ENCODE results near the gene TTLL11. TPM values are rescaled to one million over a fixed set of nuclear protein-coding genes. Genes with fewer than 3 reads are reported as not detected.

Gene TTLL11
- total and polyA plus RNA-seq, 2 of the 8 experiments (the other 6 are each of a cell fraction or from before 2014, with no cell fraction given) = 0.56 to 0.80 TPM

DNA sequence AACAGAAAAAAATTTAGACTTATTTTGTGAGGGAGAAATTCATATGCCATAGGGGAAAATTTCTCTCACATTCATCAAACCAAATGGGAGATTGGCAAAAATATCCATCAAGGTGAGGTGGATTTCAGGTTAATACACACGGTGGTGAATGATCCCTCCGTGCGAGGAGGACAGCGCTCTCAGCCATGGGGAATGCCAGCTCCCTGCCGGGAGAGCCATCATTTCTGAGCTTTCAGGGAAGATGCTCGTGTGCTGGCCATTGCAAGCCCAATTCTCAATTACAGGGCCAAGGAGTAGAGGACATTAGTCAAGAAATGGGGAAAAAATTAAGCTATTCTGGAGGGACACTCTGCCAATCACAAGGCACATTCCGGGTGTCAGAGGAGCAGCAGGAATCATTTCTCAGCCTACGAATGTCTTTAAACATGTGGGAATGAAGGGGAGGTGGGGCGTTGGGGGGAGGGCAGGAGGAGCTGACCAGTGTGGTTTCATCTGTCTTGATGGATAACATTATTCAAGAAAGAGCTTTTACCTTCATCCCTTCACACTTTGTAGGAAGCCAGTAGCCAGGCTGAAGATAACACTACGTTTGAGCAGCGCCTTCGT lies 276.2 kb downstream of the TTLL11 start:
- no peak for DNase-seq (ENCODE audit: low read depth in 1 of 2, low spot score in 2 of 2)
- Histone ChIP-seq H3K79me2 (ENCODE audit: control insufficient read depth in 1 of 2, insufficient read depth in 2 of 2, low read length in 2 of 2) (no peaks in the 10 kb centered on the region), H3K23me2 (ENCODE audit: low read depth, low read length) (no peaks in the 10 kb centered on the region; the same call in 1 of the 2 replicates), H3K4me1 (replicated peaks in 1 of 4; ENCODE audit: control insufficient read depth in 3 of 4, insufficient read depth in 4 of 4, low read length in 3 of 4) (peaks cover 6 to 27% (median 13%) of the 10 kb centered on the region in 4 experiments), H3K27ac (ENCODE audit: low read depth, low read length) (no peak overlapping the region), H3K23ac (ENCODE audit: insufficient read length) (no peak overlapping the region), H3K4me2 (ENCODE audit: insufficient read depth in 1 of 2, low read depth in 2 of 2, low read length in 2 of 2) (no peak overlapping the region), H3K56ac (replicated peaks; ENCODE audit: insufficient read length, low read depth, low read length) (no peak overlapping the region), H2AFZ (ENCODE audit: low read length) (no peak overlapping the region), H3K18ac (ENCODE audit: extremely low read depth, low read length) (no peak overlapping the region), H3K9ac (replicated peaks in 1 of 4; ENCODE audit: extremely low read depth in 1 of 4, low read depth in 3 of 4, low read length in 3 of 4) (no peak overlapping the region), H3K36me3 (ENCODE audit: control insufficient read depth in 2 of 4, insufficient read depth in 4 of 4, low read length in 3 of 4) (no peaks in the 10 kb centered on the region), H3K9me3 (ENCODE audit: insufficient read depth in 2 of 2, low read depth in 1 of 2, low read length in 1 of 2) (no peaks in the 10 kb centered on the region), H2BK20ac (ENCODE audit: low read length) (no peak overlapping the region), H3K79me1 (ENCODE audit: low read depth, low read length) (peaks cover 3% of the 10 kb centered on the region; the same call in 1 of the 2 replicates), H2BK12ac (ENCODE audit: low read depth, low read length) (no peak overlapping the region), H4K20me1 (replicated peaks in 1 of 2; ENCODE audit: control insufficient read depth in 1 of 2, insufficient read depth in 2 of 2, low read length in 2 of 2) (peaks cover 0 to 2% of the 10 kb centered on the region in 2 experiments), H4K91ac (replicated peaks; ENCODE audit: insufficient read length, low read length) (no peak overlapping the region), H3K4ac (replicated peaks; ENCODE audit: insufficient read length, low read depth, low read length) (no peak overlapping the region), H3K27me3 (replicated peaks in 1 of 4; ENCODE audit: control insufficient read depth in 3 of 4, extremely low read depth in 1 of 4, insufficient read depth in 3 of 4, low read length in 3 of 4) (no peaks in the 10 kb centered on the region), H4K8ac (ENCODE audit: extremely low read depth, insufficient read depth, low read length) (no peak overlapping the region), H2AK5ac (ENCODE audit: low read depth, low read length) (no peak overlapping the region), H2BK120ac (replicated peaks; ENCODE audit: low read depth, low read length) (no peak overlapping the region), H3K14ac (ENCODE audit: insufficient read length) (no peak overlapping the region), H4K5ac (ENCODE audit: insufficient read length, low read depth, low read length) (no peak overlapping the region), H2BK15ac (ENCODE audit: low read length) (no peak overlapping the region), H3K4me3 (ENCODE audit: extremely low read depth in 1 of 4, insufficient read depth in 2 of 4, low read depth in 3 of 4, low read length in 4 of 4) (no peak overlapping the region), H2BK5ac (ENCODE audit: low read depth, low read length) (no peak overlapping the region)
- ChIA-PET CTCF (ENCODE audit: partially characterized antibody) (interaction anchor here (0.7 to 2.0 kb wide), 4 partner anchors 14 to 308 kb away, joined by 3 to 6 read pairs (median 4); no protein-coding TSS in a partner anchor), POLR2A (ENCODE audit: partially characterized antibody) (no interaction called here)
- 87% methylated on average over 12 of the region's 12 CpGs; no CpG with 5 or more reads in 1 of the 2 experiments for whole genome bisulfite sequencing, 2 experiments (ENCODE audit: extremely low coverage in 1 of 2, insufficient coverage in 1 of 2, insufficient read length in 1 of 2, insufficient replicate concordance in 2 of 2, low coverage in 1 of 2, low lambda C conversion rate in 2 of 2, missing lambda C conversion rate in 1 of 2)
- TF ChIP-seq RNF2 (IDR thresholded peaks at IDR 0.05; ENCODE audit: borderline replicate concordance, low read depth, low read length, missing control alignments, poor library complexity, severe bottlenecking) = no peak
- no peak for TF ChIP-seq FOSL1 (IDR thresholded peaks at IDR 0.05; ENCODE audit: insufficient read depth, low read depth, low read length)
- no peak for TF ChIP-seq CHD1 (IDR thresholded peaks at IDR 0.05; ENCODE audit: low read depth, low read length)
- FAIRE-seq = no peak

Measured in H1 (cell line).